Gastroesophageal sphincter (tissue), 4 donors: Measurements from ENCODE around the gene FBXL19. TPM values are rescaled to one million over a fixed set of nuclear protein-coding genes. Genes with fewer than 3 reads are reported as not detected.
A peak's percentile ranks its signal among the peaks of the same experiment; 100 is the strongest.

Source experiments
- ATAC-seq: fragments of 150-250 bp; one replicate; pipeline ENCODE4 v1.9.1; 2016; ENCODE audit warnings: mild to moderate bottlenecking, moderate library complexity
- H3K27ac ChIP-seq, 4 donors: fragments of 200-600 bp; sonication (generic) in 3 of 4; 1 replicate in 3 of 4; 2 replicates in 1 of 4; pipeline ENCODE4 v1.5.1; 2016 to 2019
- H3K27me3 ChIP-seq: fragments of 200-600 bp; sonication (generic); one replicate; pipeline ENCODE4 v1.5.1; 2019
- H3K36me3 ChIP-seq, 2 donors: fragments of 200-600 bp; sonication (generic); one replicate each; pipeline ENCODE4 v1.5.1; 2019; ENCODE audit warnings: control low read depth in 1 of 2
- H3K4me1 ChIP-seq, 3 donors: fragments of 200-600 bp; sonication (generic); 1 replicate in 2 of 3; 2 replicates in 1 of 3; pipeline ENCODE4 v1.5.1; 2016 to 2019; ENCODE audit warnings: control low read depth in 2 of 3
- H3K4me3 ChIP-seq, 2 donors: fragments of 200-600 bp; sonication (generic); one replicate each; pipeline ENCODE4 v1.5.1; 2019; ENCODE audit warnings: mild to moderate bottlenecking in 1 of 2, moderate library complexity in 1 of 2
- H3K9me3 ChIP-seq, 3 donors: fragments of 200-600 bp; sonication (generic); one replicate each; pipeline ENCODE4 v1.5.1; 2017 to 2019; ENCODE audit warnings: control low read depth in 2 of 3
- CTCF ChIP-seq, 4 experiments: fragments of 200-600 bp in 2 of 4; fragments of 450-650 bp in 2 of 4; sonication (generic) in 1 of 4; IDR thresholded peaks; one replicate each; pipeline ENCODE4 v1.5.1; 2017 to 2019; ENCODE audit warnings: antibody characterized with exemption in 4 of 4, mild to moderate bottlenecking in 2 of 4, moderate library complexity in 2 of 4
- EP300 ChIP-seq: sonication (generic); formaldehyde crosslinking; IDR thresholded peaks from one replicate; pipeline ENCODE4 v1.6.1; 2017; ENCODE audit warnings: antibody characterized with exemption, mild to moderate bottlenecking
- POLR2A ChIP-seq, 2 donors: fragments of 450-650 bp; IDR thresholded peaks; one replicate each; pipeline ENCODE4 v1.6.1; 2017; ENCODE audit warnings: antibody characterized with exemption in 2 of 2, mild to moderate bottlenecking in 2 of 2, moderate library complexity in 1 of 2
- POLR2AphosphoS5 ChIP-seq: sonication (generic); formaldehyde crosslinking; IDR thresholded peaks from one replicate; pipeline ENCODE4 v1.6.1; 2017; ENCODE audit warnings: antibody characterized with exemption
- WGBS, 2 donors: methylation state at CpG; one replicate each; pipeline ENCODE4 v1.1.5; 2018; ENCODE audit warnings: low coverage in 1 of 2; 5-methylcytosine and 5-hydroxymethylcytosine counted together
- small RNA-seq, 4 donors: library from RNA; depleted of rRNA; stranded (forward); fragments of <200 nt; gene quantifications; one replicate each; pipeline ENCODE3, GENCODE V24; 2016
- total RNA-seq, 4 donors: library from RNA; depleted of rRNA; stranded (reverse); fragments of >200 nt; gene quantifications; one replicate each; pipeline ENCODE4 v1.1.0, GENCODE V29; 2016

FBXL19 gene
- total RNA-seq, 4 donors from 2014 or later, result 10.0 to 23.5 (median 11.9) TPM

DNA sequence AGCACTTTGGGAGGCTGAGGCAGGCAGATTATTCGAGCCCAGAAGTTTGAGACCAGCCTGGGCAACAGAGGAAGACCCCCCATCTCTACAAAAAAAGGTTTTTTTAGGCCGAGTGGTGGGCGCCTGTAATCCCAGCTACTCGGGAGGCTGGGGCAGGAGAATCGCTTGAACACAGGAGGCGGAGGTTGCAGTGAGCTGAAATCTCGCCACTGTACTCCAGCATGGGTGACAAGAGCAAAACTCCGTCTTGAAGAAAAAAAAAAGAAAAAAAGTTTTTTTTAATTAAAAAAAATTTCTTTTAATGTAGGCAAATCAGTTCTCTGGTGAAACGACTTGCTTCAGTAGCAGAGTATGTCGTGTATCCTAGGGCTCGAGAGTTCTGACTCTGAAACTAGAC is 72.6 kb downstream of the FBXL19 start:
- Histone ChIP-seq H3K4me1 (peaks cover 0 to 20% (median 12%) of the 10 kb centered on the region in 3 donors), H3K36me3 (no peaks in the 10 kb centered on the region), H3K27me3 (no peaks in the 10 kb centered on the region), H3K9me3 (no peaks in the 10 kb centered on the region), H3K27ac (peak overlapping the region in 3 of 4 donors; percentile 86 to 89 (median 87)), H3K4me3 (peak overlapping the region in 1 of 2 donors; percentile 66)
- WGBS, 2 donors, result 67 to 84% methylated on average over 6 to 11 of the region's 11 CpGs
- no peak for TF ChIP-seq POLR2A (IDR thresholded peaks at IDR 0.05)
- TF ChIP-seq POLR2AphosphoS5, result no peak
- no peak for TF ChIP-seq CTCF (IDR thresholded peaks at IDR 0.05)
- ATAC-seq, result no peak

GRCh38 chr16:30996324-30996984 is 73.1 kb downstream of the FBXL19 start:
- peaks cover 0 to 20% (median 12%) of the 10 kb centered on the region in 3 donors for H3K4me1 ChIP-seq
- H3K4me3 ChIP-seq, result peak overlapping the region; percentile 44 to 66
- TF ChIP-seq EP300, result no peak
- TF ChIP-seq CTCF (IDR thresholded peaks at IDR 0.05), result no peak
- no peak for TF ChIP-seq POLR2A (IDR thresholded peaks at IDR 0.05)
- TF ChIP-seq POLR2AphosphoS5, result no peak
- 38 to 44% methylated on average over 3 to 6 of the region's 23 CpGs for WGBS, 2 donors
- peak overlapping the region; percentile 4 to 89 (median 86) for H3K27ac ChIP-seq
- no peaks in the 10 kb centered on the region for H3K36me3 ChIP-seq
- no peaks in the 10 kb centered on the region for H3K27me3 ChIP-seq
- H3K9me3 ChIP-seq, result no peaks in the 10 kb centered on the region
- peak; percentile 32 for ATAC-seq

- 0% methylated on average over 2 of the region's 60 CpGs; no CpG with 5 or more reads in 1 of the 2 donors for WGBS, 2 donors
These were observed 73.8 kb downstream of the FBXL19 start for GRCh38 chr16:30996985-30997724.

DNA sequence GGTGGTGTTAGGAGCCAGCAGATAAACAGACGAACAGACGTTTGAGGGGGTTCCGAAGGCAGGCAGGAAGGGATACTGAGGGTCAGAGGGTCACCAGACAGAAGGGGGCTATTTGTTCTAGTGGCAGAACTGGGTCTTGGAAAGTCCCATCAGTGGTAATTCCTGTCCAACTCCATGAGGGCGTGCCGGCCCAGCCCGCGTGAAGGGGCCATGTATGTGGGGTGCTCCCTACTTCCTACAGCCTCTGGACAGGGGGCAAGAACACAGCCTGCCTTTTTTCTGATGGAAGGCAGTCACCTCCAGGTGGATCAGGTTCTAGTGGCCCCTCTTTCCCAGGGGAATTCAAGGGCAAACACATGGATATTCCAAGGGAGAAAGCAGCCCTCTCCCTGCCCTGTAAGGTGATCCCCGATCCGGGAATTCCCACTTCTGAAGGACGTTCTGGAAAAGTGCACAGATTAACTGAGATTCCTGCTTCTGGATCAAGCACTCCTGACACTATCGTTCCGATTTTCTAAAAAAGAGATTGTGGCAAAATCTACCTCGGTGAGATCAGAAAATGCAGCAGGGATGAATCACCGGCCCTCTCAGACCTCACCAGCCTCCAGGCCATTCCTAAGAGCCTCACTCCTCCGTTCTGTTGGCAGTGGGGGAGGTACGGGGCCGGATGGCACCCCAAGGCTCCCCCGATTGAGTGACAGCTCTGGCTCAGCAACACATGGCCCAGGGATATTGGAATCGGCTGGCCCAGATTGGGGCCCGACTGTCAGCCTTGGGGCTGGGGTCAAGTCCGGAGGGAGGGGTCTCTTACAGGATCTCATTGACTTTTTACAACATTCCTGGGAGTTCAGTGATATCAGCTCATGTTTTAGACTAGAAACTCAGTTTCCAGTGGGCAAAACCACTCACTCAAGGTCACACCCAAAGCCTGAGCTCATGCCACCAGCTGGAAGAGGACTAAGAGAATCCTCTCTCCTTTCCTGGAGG is 74.6 kb downstream of the FBXL19 start:
- H3K4me1 ChIP-seq, result peaks cover 0 to 20% (median 12%) of the 10 kb centered on the region in 3 donors
- H3K9me3 ChIP-seq, result no peaks in the 10 kb centered on the region
- H3K36me3 ChIP-seq, result no peaks in the 10 kb centered on the region
- H3K27ac ChIP-seq, result peak overlapping the region in 3 of 4 donors; percentile 86 to 89 (median 87)
- 37% methylated on average over 3 of the region's 21 CpGs; no CpG with 5 or more reads in 1 of the 2 donors for WGBS, 2 donors
- TF ChIP-seq POLR2A (IDR thresholded peaks at IDR 0.05), result no peak
- no peak for TF ChIP-seq CTCF (IDR thresholded peaks at IDR 0.05)
- no peak for TF ChIP-seq POLR2AphosphoS5
- TF ChIP-seq EP300, result no peak
- peak overlapping the region; percentile 44 to 66 for H3K4me3 ChIP-seq
- no peaks in the 10 kb centered on the region for H3K27me3 ChIP-seq
- no peak for ATAC-seq

More at GRCh38 chr16:30996985-30997724, 73.8 kb downstream of the FBXL19 start:
- ATAC-seq, result peak; percentile 93
- peaks cover 0 to 20% (median 12%) of the 10 kb centered on the region in 3 donors for H3K4me1 ChIP-seq
- no peaks in the 10 kb centered on the region for H3K27me3 ChIP-seq
- H3K9me3 ChIP-seq, result no peaks in the 10 kb centered on the region
- H3K4me3 ChIP-seq, result peak overlapping the region; percentile 44 to 66
- H3K27ac ChIP-seq, result peak overlapping the region; percentile 4 to 89 (median 86)
- TF ChIP-seq EP300, result no peak
- TF ChIP-seq POLR2AphosphoS5, result peak; percentile 60
- TF ChIP-seq POLR2A (IDR thresholded peaks at IDR 0.05), result peak; percentile 43 to 54
- H3K36me3 ChIP-seq, result no peaks in the 10 kb centered on the region

Small RNA genes within 50 kb of the gene (small RNA-seq; reads per million reads assigned to genes)
- 0 reads per million in 4 donors for gene AC135048.1
- 0 reads per million in 4 donors for gene MIR4519
- gene MIR762, result 0 reads per million in 4 donors

Other genes with a start within 250 kb of the FBXL19 start
- gene SRCAP, start 224.4 kb upstream of the FBXL19 start, total RNA-seq, result 10 to 100 TPM; 20.6 to 57.4 (median 36.0) TPM
- gene PHKG2, start 175.1 kb upstream of the FBXL19 start, total RNA-seq, result 10 to 100 TPM; 19.4 to 29.0 (median 23.4) TPM
- 1 to 10 TPM in 2 of 4 donors, not detected in 2; 1.3 to 1.9 TPM for gene CFAP119, start 161.5 kb upstream of the FBXL19 start, total RNA-seq
- gene RNF40, start 161.2 kb upstream of the FBXL19 start, total RNA-seq, result 100 to 1,000 TPM in 1 of 4 donors, 10 to 100 TPM in 3; 76.4 to 108 (median 80.6) TPM
- gene ZNF629, start 136.4 kb upstream of the FBXL19 start, total RNA-seq, result 10 to 100 TPM; 12.3 to 16.5 (median 14.5) TPM
- gene BCL7C, start 29.5 kb upstream of the FBXL19 start, total RNA-seq, result 10 to 100 TPM; 39.2 to 48.7 (median 42.0) TPM
- 10 to 100 TPM in 1 of 4 donors, 1 to 10 TPM in 3; 5.1 to 14.6 (median 6.2) TPM for gene CTF1, start 27.0 kb upstream of the FBXL19 start, total RNA-seq
- 10 to 100 TPM; 23.7 to 51.5 (median 40.0) TPM for gene ORAI3, start 25.5 kb downstream of the FBXL19 start, total RNA-seq
- 10 to 100 TPM in 2 of 4 donors, 1 to 10 TPM in 2; 5.5 to 12.9 (median 10.1) TPM for gene SETD1A, start 34.2 kb downstream of the FBXL19 start, total RNA-seq
- 10 to 100 TPM; 10.1 to 26.2 (median 16.0) TPM for gene HSD3B7, start 61.6 kb downstream of the FBXL19 start, total RNA-seq
- 1 to 10 TPM in 2 of 4 donors, under 1 TPM in 1, not detected in 1; 0.54 to 3.3 (median 1.9) TPM for gene STX1B, start 87.1 kb downstream of the FBXL19 start, total RNA-seq
- gene STX4, start 110.0 kb downstream of the FBXL19 start, total RNA-seq, result 10 to 100 TPM; 32.2 to 40.6 (median 37.2) TPM
- 10 to 100 TPM in 3 of 4 donors, 1 to 10 TPM in 1; 8.6 to 22.5 (median 12.6) TPM for gene ZNF668, start 150.7 kb downstream of the FBXL19 start, total RNA-seq
- gene ZNF646, start 150.8 kb downstream of the FBXL19 start, total RNA-seq, result 10 to 100 TPM; 10.9 to 16.9 (median 13.6) TPM
- 1 to 10 TPM in 3 of 4 donors, under 1 TPM in 1; 0.25 to 4.4 (median 2.6) TPM for gene PRSS53, start 165.4 kb downstream of the FBXL19 start, total RNA-seq
- gene VKORC1, start 171.2 kb downstream of the FBXL19 start, total RNA-seq, result 100 to 1,000 TPM in 3 of 4 donors, 10 to 100 TPM in 1; 93.6 to 119 (median 107) TPM
- 10 to 100 TPM; 26.5 to 70.2 (median 39.8) TPM for gene BCKDK, start 184.8 kb downstream of the FBXL19 start, total RNA-seq
- gene KAT8, start 194.1 kb downstream of the FBXL19 start, total RNA-seq, result 10 to 100 TPM; 65.6 to 81.4 (median 72.3) TPM
- gene PRSS8, start 212.2 kb downstream of the FBXL19 start, total RNA-seq, result 1 to 10 TPM in 1 of 4 donors, not detected in 3; 4.1 TPM
- gene PRSS36, start 226.5 kb downstream of the FBXL19 start, total RNA-seq, result 10 to 100 TPM in 1 of 4 donors, 1 to 10 TPM in 2, under 1 TPM in 1; 0.17 to 15.3 (median 3.7) TPM